ENCODE results near the gene ARHGEF16. TPM values are rescaled to one million over a fixed set of nuclear protein-coding genes. Genes with fewer than 3 reads are reported as not detected.

Gene ARHGEF16
- total and polyA plus RNA-seq, 2 experiments from 2014 or later: 24.8 to 36.2 TPM

GRCh38 chr1:3518756-3519155 lies 64.3 kb downstream of the ARHGEF16 start:
- TF ChIP-seq EZH2 (IDR thresholded peaks at IDR 0.05; ENCODE audit: borderline replicate concordance): no peak
- no peak for TF ChIP-seq CTCF (IDR thresholded peaks at IDR 0.05; ENCODE audit: poor library complexity)
- no peak for TF ChIP-seq EZH2phosphoT487 (IDR thresholded peaks at IDR 0.05; ENCODE audit: low read depth, severe bottlenecking, unreplicated experiment)
- H3K9me2 ChIP-seq (replicated peaks; ENCODE audit: insufficient read depth): no peaks in the 10 kb centered on the region
- no peak overlapping the region for H3K4me3 ChIP-seq
- H3K4me1 ChIP-seq (ENCODE audit: insufficient read depth): peaks cover 5% of the 10 kb centered on the region
- H3K9me3 ChIP-seq (ENCODE audit: low read depth): no peaks in the 10 kb centered on the region
- no peaks in the 10 kb centered on the region for H3K27me3 ChIP-seq
- H4K20me1 ChIP-seq (ENCODE audit: insufficient read depth, poor library complexity, severe bottlenecking): no peaks in the 10 kb centered on the region
- 96% methylated on average over 8 of the region's 8 CpGs for WGBS (ENCODE audit: low lambda C conversion rate, missing lambda C conversion rate)
- H3K27ac ChIP-seq: no peak overlapping the region
- H3K4me2 ChIP-seq: no peak overlapping the region
- H3K79me2 ChIP-seq: no peaks in the 10 kb centered on the region
- H2AFZ ChIP-seq: no peak overlapping the region
- DNase-seq (ENCODE audit: low spot score): no peak
- H3K36me3 ChIP-seq (replicated peaks; ENCODE audit: insufficient read depth, low read depth): no peaks in the 10 kb centered on the region

- Histone ChIP-seq H4K20me1 (ENCODE audit: insufficient read depth, poor library complexity, severe bottlenecking) (no peaks in the 10 kb centered on the region), H3K4me1 (ENCODE audit: insufficient read depth) (peaks cover 5% of the 10 kb centered on the region), H3K4me3 (no peak overlapping the region), H3K4me2 (no peak overlapping the region), H3K27ac (no peak overlapping the region), H3K36me3 (replicated peaks; ENCODE audit: insufficient read depth, low read depth) (no peaks in the 10 kb centered on the region), H3K27me3 (no peaks in the 10 kb centered on the region), H3K79me2 (no peaks in the 10 kb centered on the region), H3K9me2 (replicated peaks; ENCODE audit: insufficient read depth) (no peaks in the 10 kb centered on the region), H3K9me3 (ENCODE audit: low read depth) (no peaks in the 10 kb centered on the region), H2AFZ (no peak overlapping the region)
- WGBS (ENCODE audit: low lambda C conversion rate, missing lambda C conversion rate): 97% methylated on average over 26 of the region's 27 CpGs
- DNase-seq (ENCODE audit: low spot score): no peak
- TF ChIP-seq CTCF (IDR thresholded peaks at IDR 0.05; ENCODE audit: poor library complexity): no peak
- no peak for TF ChIP-seq EZH2 (IDR thresholded peaks at IDR 0.05; ENCODE audit: borderline replicate concordance)
- no peak for TF ChIP-seq EZH2phosphoT487 (IDR thresholded peaks at IDR 0.05; ENCODE audit: low read depth, severe bottlenecking, unreplicated experiment)
Observed at GRCh38 chr1:3519301-3519885, 64.9 kb downstream of the ARHGEF16 start.

GRCh38 chr1:3520419-3521378 lies 66.2 kb downstream of the ARHGEF16 start:
- no peaks in the 10 kb centered on the region for H3K36me3 ChIP-seq (replicated peaks; ENCODE audit: insufficient read depth, low read depth)
- H3K27ac ChIP-seq: no peak overlapping the region
- H3K4me3 ChIP-seq: no peak overlapping the region
- no peak overlapping the region for H3K4me2 ChIP-seq
- WGBS (ENCODE audit: low lambda C conversion rate, missing lambda C conversion rate): 92% methylated on average over 19 of the region's 24 CpGs
- no peaks in the 10 kb centered on the region for H3K9me3 ChIP-seq (ENCODE audit: low read depth)
- TF ChIP-seq EZH2phosphoT487 (IDR thresholded peaks at IDR 0.05; ENCODE audit: low read depth, severe bottlenecking, unreplicated experiment) (no peak), EZH2 (IDR thresholded peaks at IDR 0.05; ENCODE audit: borderline replicate concordance) (no peak)
- no peaks in the 10 kb centered on the region for H4K20me1 ChIP-seq (ENCODE audit: insufficient read depth, poor library complexity, severe bottlenecking)
- no peak overlapping the region for H2AFZ ChIP-seq
- no peaks in the 10 kb centered on the region for H3K27me3 ChIP-seq
- H3K79me2 ChIP-seq: no peaks in the 10 kb centered on the region
- no peaks in the 10 kb centered on the region for H3K9me2 ChIP-seq (replicated peaks; ENCODE audit: insufficient read depth)
- DNase-seq (ENCODE audit: low spot score): no peak
- H3K4me1 ChIP-seq (ENCODE audit: insufficient read depth): peaks cover 5% of the 10 kb centered on the region

- Histone ChIP-seq H3K79me2 (no peaks in the 10 kb centered on the region), H3K36me3 (replicated peaks; ENCODE audit: insufficient read depth, low read depth) (no peaks in the 10 kb centered on the region), H4K20me1 (ENCODE audit: insufficient read depth, poor library complexity, severe bottlenecking) (no peaks in the 10 kb centered on the region), H2AFZ (no peak overlapping the region), H3K4me2 (no peak overlapping the region), H3K9me2 (replicated peaks; ENCODE audit: insufficient read depth) (no peaks in the 10 kb centered on the region), H3K4me3 (no peak overlapping the region), H3K27me3 (no peaks in the 10 kb centered on the region), H3K9me3 (ENCODE audit: low read depth) (no peaks in the 10 kb centered on the region), H3K27ac (no peak overlapping the region), H3K4me1 (ENCODE audit: insufficient read depth) (peaks cover 5% of the 10 kb centered on the region)
- 92% methylated on average over 13 of the region's 16 CpGs for WGBS (ENCODE audit: low lambda C conversion rate, missing lambda C conversion rate)
- DNase-seq (ENCODE audit: low spot score): no peak
- TF ChIP-seq EZH2phosphoT487 (IDR thresholded peaks at IDR 0.05; ENCODE audit: low read depth, severe bottlenecking, unreplicated experiment): no peak
- no peak for TF ChIP-seq EZH2 (IDR thresholded peaks at IDR 0.05; ENCODE audit: borderline replicate concordance)
- no peak for TF ChIP-seq CTCF (IDR thresholded peaks at IDR 0.05; ENCODE audit: poor library complexity)
Observed at GRCh38 chr1:3521426-3521825, 67.0 kb downstream of the ARHGEF16 start.
